H1 (cell line): ENCODE data around the gene TMEM131L. TPM values are rescaled to one million over a fixed set of nuclear protein-coding genes. Genes with fewer than 3 reads are reported as not detected.

ENCODE experiments used
- CTCF ChIA-PET: fragments of 300-600 bp; sonication (Branson Sonifier 250); formaldehyde crosslinking; loops from one replicate; lab custom pipeline; 2021; ENCODE audit not compliant: partially characterized antibody; lab: Charles Lee
- POLR2A ChIA-PET: fragments of 300-600 bp; sonication (Branson Sonifier 250); formaldehyde crosslinking; loops from one replicate; lab custom pipeline; 2021; ENCODE audit warnings: inconsistent platforms; ENCODE audit not compliant: partially characterized antibody; lab: Charles Lee
- DNase-seq, 2 experiments: peaks; one replicate each; pipeline versions ENCODE4 v3.0.0 to v3.0.0-alpha.2; 2010 to 2022; ENCODE audit warnings: low spot score in 2 of 2, low read depth in 1 of 2, mixed read lengths in 1 of 2
- FAIRE-seq: peaks from 2 replicates; lab custom pipeline; 2011; peaks lifted over from hg19 to GRCh38; lab: Jason Lieb, UNC
- H2AFZ ChIP-seq: 2 replicates; pipeline ENCODE4 v1.8.1; 2012; ENCODE audit warnings: low read length, inconsistent platforms
- H2AK5ac ChIP-seq: 2 replicates; pipeline ENCODE4 v1.6.1; 2013; ENCODE audit warnings: low read depth, low read length
- H2BK120ac ChIP-seq: replicated peaks from 2 replicates; pipeline ENCODE3; 2013; ENCODE audit warnings: low read depth, low read length, inconsistent platforms
- H2BK12ac ChIP-seq: 2 replicates; pipeline ENCODE4 v1.6.1; 2013; ENCODE audit warnings: low read depth, low read length
- H2BK15ac ChIP-seq: 2 replicates; pipeline ENCODE4 v1.6.1; 2013; ENCODE audit warnings: low read length
- H2BK20ac ChIP-seq: 2 replicates; pipeline ENCODE4 v1.6.1; 2013; ENCODE audit warnings: low read length
- H2BK5ac ChIP-seq: 2 replicates; pipeline ENCODE4 v1.6.1; 2013; ENCODE audit warnings: low read depth, low read length
- H3K14ac ChIP-seq: 2 replicates; pipeline ENCODE4 v1.6.1; 2013; ENCODE audit warnings: inconsistent platforms; ENCODE audit not compliant: insufficient read length
- H3K18ac ChIP-seq: 2 replicates; pipeline ENCODE4 v1.6.1; 2013; ENCODE audit warnings: low read length; ENCODE audit errors: extremely low read depth
- H3K23ac ChIP-seq: 2 replicates; pipeline ENCODE4 v1.6.1; 2013; ENCODE audit warnings: inconsistent platforms; ENCODE audit not compliant: insufficient read length
- H3K23me2 ChIP-seq: 2 replicates; pipeline ENCODE4 v1.6.1; 2013; ENCODE audit warnings: low read depth, low read length
- H3K27ac ChIP-seq: 2 replicates; pipeline ENCODE4 v1.6.1; 2011; ENCODE audit warnings: low read depth, low read length, inconsistent platforms
- H3K27me3 ChIP-seq, 4 experiments: replicated peaks in 1 of 4; 1 replicate in 1 of 4; 2 replicates in 3 of 4; pipeline versions ENCODE4 v1.6.1 to v1.8.1; 2011 to 2013; ENCODE audit warnings: low read length in 3 of 4, mild to moderate bottlenecking in 3 of 4, inconsistent platforms in 2 of 4, mixed read lengths in 2 of 4, moderate library complexity in 1 of 4; ENCODE audit not compliant: control insufficient read depth in 3 of 4, insufficient read depth in 3 of 4; ENCODE audit errors: extremely low read depth in 1 of 4
- H3K36me3 ChIP-seq, 4 experiments: 2 replicates each; pipeline versions ENCODE4 v1.6.1 to v1.8.1; 2011 to 2013; ENCODE audit warnings: mild to moderate bottlenecking in 4 of 4, low read length in 3 of 4, moderate library complexity in 2 of 4, control low read depth in 1 of 4, inconsistent platforms in 1 of 4; ENCODE audit not compliant: insufficient read depth in 4 of 4, control insufficient read depth in 2 of 4
- H3K4ac ChIP-seq: replicated peaks from 2 replicates; pipeline ENCODE3; 2013; ENCODE audit warnings: low read length, low read depth, mixed read lengths, inconsistent platforms; ENCODE audit not compliant: insufficient read length
- H3K4me1 ChIP-seq, 4 experiments: replicated peaks in 1 of 4; 1 replicate in 1 of 4; 2 replicates in 3 of 4; pipeline versions ENCODE4 v1.6.1 to v1.8.1; 2011 to 2013; ENCODE audit warnings: low read length in 3 of 4, inconsistent platforms in 2 of 4, mixed read lengths in 1 of 4; ENCODE audit not compliant: insufficient read depth in 4 of 4, control insufficient read depth in 3 of 4
- H3K4me2 ChIP-seq, 2 experiments: 2 replicates each; pipeline versions ENCODE4 v1.6.1 to v1.8.1; 2011 to 2013; ENCODE audit warnings: low read depth in 2 of 2, low read length in 2 of 2, control low read depth in 1 of 2, inconsistent platforms in 1 of 2, mild to moderate bottlenecking in 1 of 2; ENCODE audit not compliant: insufficient read depth in 1 of 2
- H3K4me3 ChIP-seq, 4 experiments: fragments of 200-600, 300-600 bp in 1 of 4; sonication (generic), shearing (Covaris generic), sonication (Bioruptor Twin) in 1 of 4; 2 replicates each; pipeline versions ENCODE4 v1.5.1 to v1.8.1; 2011 to 2016; ENCODE audit warnings: low read length in 4 of 4, low read depth in 3 of 4, control low read depth in 2 of 4, inconsistent platforms in 2 of 4, mild to moderate bottlenecking in 2 of 4, mixed read lengths in 1 of 4, moderate library complexity in 1 of 4; ENCODE audit not compliant: insufficient read depth in 2 of 4; ENCODE audit errors: extremely low read depth in 1 of 4
- H3K56ac ChIP-seq: replicated peaks from 2 replicates; pipeline ENCODE3; 2013; ENCODE audit warnings: low read depth, mild to moderate bottlenecking, mixed read lengths, low read length, inconsistent platforms; ENCODE audit not compliant: insufficient read length
- H3K79me1 ChIP-seq: 2 replicates; pipeline ENCODE4 v1.6.1; 2013; ENCODE audit warnings: low read depth, low read length, control low read depth
- H3K79me2 ChIP-seq, 2 experiments: 2 replicates each; pipeline versions ENCODE4 v1.6.1 to v1.8.1; 2012 to 2013; ENCODE audit warnings: low read length in 2 of 2, mild to moderate bottlenecking in 2 of 2, inconsistent platforms in 1 of 2; ENCODE audit not compliant: insufficient read depth in 2 of 2, control insufficient read depth in 1 of 2
- H3K9ac ChIP-seq, 4 experiments: replicated peaks in 1 of 4; 1 replicate in 1 of 4; 2 replicates in 3 of 4; pipeline versions ENCODE4 v1.6.1 to v1.8.1; 2011 to 2013; ENCODE audit warnings: low read depth in 3 of 4, low read length in 3 of 4, control low read depth in 2 of 4, mild to moderate bottlenecking in 2 of 4, moderate library complexity in 2 of 4, inconsistent platforms in 1 of 4; ENCODE audit errors: extremely low read depth in 1 of 4
- H3K9me3 ChIP-seq, 2 experiments: 2 replicates each; pipeline versions ENCODE4 v1.6.1 to v1.8.1; 2012 to 2013; ENCODE audit warnings: mild to moderate bottlenecking in 2 of 2, moderate library complexity in 2 of 2, control low read depth in 1 of 2, inconsistent platforms in 1 of 2, low read depth in 1 of 2, low read length in 1 of 2, mixed read lengths in 1 of 2; ENCODE audit not compliant: insufficient read depth in 2 of 2
- H4K20me1 ChIP-seq, 2 experiments: replicated peaks in 1 of 2; 2 replicates each; pipeline versions ENCODE3 to v1.8.1; 2011 to 2013; ENCODE audit warnings: inconsistent platforms in 2 of 2, low read length in 2 of 2, mild to moderate bottlenecking in 1 of 2; ENCODE audit not compliant: insufficient read depth in 2 of 2, control insufficient read depth in 1 of 2
- H4K5ac ChIP-seq: 2 replicates; pipeline ENCODE4 v1.6.1; 2013; ENCODE audit warnings: low read length, low read depth, mixed read lengths, inconsistent platforms; ENCODE audit not compliant: insufficient read length
- H4K8ac ChIP-seq: 2 replicates; pipeline ENCODE4 v1.8.0; 2013; ENCODE audit warnings: mild to moderate bottlenecking, moderate library complexity, low read length, inconsistent platforms; ENCODE audit not compliant: insufficient read depth; ENCODE audit errors: extremely low read depth
- H4K91ac ChIP-seq: replicated peaks from 2 replicates; pipeline ENCODE3; 2013; ENCODE audit warnings: low read length, mixed read lengths, inconsistent platforms; ENCODE audit not compliant: insufficient read length
- ASH2L ChIP-seq: fragments of 200-600, 300-600 bp; sonication (generic); IDR thresholded peaks from one replicate; pipeline ENCODE4 v1.7.1; 2017; ENCODE audit warnings: low read length
- BRCA1 ChIP-seq: IDR thresholded peaks from 2 replicates; pipeline ENCODE4 v1.6.1; 2012; ENCODE audit warnings: low read depth, low read length, improper control_type of control experiment
- KDM5A ChIP-seq: fragments of 200-600 bp; IDR thresholded peaks from 2 replicates; pipeline ENCODE4 v1.7.1; 2012; ENCODE audit warnings: mild to moderate bottlenecking, low read length, inconsistent platforms, mixed read lengths
- POLR2A ChIP-seq, 2 experiments: IDR thresholded peaks; 1 replicate in 1 of 2; 2 replicates in 1 of 2; pipeline ENCODE4 v1.6.1; 2011; ENCODE audit warnings: low read depth in 2 of 2, low read length in 2 of 2, mild to moderate bottlenecking in 2 of 2; ENCODE audit errors: control extremely low read depth in 1 of 2
- RFX5 ChIP-seq: IDR thresholded peaks from 2 replicates; pipeline ENCODE4 v1.6.1; 2011; ENCODE audit warnings: low read depth, low read length, improper control_type of control experiment, borderline replicate concordance
- RXRA ChIP-seq: IDR thresholded peaks from 2 replicates; pipeline ENCODE4 v1.6.1; 2011; ENCODE audit warnings: low read depth, mild to moderate bottlenecking, low read length, moderate library complexity; ENCODE audit not compliant: insufficient read depth
- SAP30 ChIP-seq: fragments of 300-600 bp; sonication (generic); IDR thresholded peaks from 2 replicates; pipeline ENCODE4 v1.7.1; 2012; ENCODE audit warnings: low read length, moderate library complexity, mild to moderate bottlenecking, inconsistent platforms; ENCODE audit not compliant: insufficient read depth, insufficient replicate concordance
- SP4 ChIP-seq: IDR thresholded peaks from 2 replicates; pipeline ENCODE4 v1.6.1; 2012; ENCODE audit warnings: low read length, inconsistent platforms
- TAF1 ChIP-seq: IDR thresholded peaks from 2 replicates; pipeline ENCODE4 v1.6.1; 2011; ENCODE audit warnings: mild to moderate bottlenecking, low read depth, low read length
- TAF7 ChIP-seq: optimal IDR thresholded peaks from 2 replicates; pipeline ENCODE3; 2011; ENCODE audit warnings: low read depth, mild to moderate bottlenecking, inconsistent platforms, low read length, moderate library complexity, borderline replicate concordance
- USF2 ChIP-seq: IDR thresholded peaks from 2 replicates; pipeline ENCODE4 v1.6.1; 2011; ENCODE audit warnings: low read length, improper control_type of control experiment
- WGBS, 2 experiments: shearing (Covaris generic) in 1 of 2; methylation state at CpG; one replicate each; pipeline versions ENCODE4 v1.1.6 to v1.1.7; 2013 to 2015; ENCODE audit warnings: low lambda C conversion rate in 2 of 2, mixed read lengths in 2 of 2, inconsistent platforms in 1 of 2, low coverage in 1 of 2, missing lambda C conversion rate in 1 of 2; ENCODE audit not compliant: insufficient replicate concordance in 2 of 2, insufficient coverage in 1 of 2, insufficient read length in 1 of 2; ENCODE audit errors: extremely low coverage in 1 of 2, missing lambda C conversion rate in 1 of 2; 5-methylcytosine and 5-hydroxymethylcytosine counted together
- polyA plus RNA-seq, 7 experiments: library from polyadenylated mRNA; depleted of rRNA in 3 of 7; stranded (reverse) in 5 of 7; unstranded in 2 of 7; fragments of >200 nt in 5 of 7; fragments of 200-250 nt in 2 of 7; gene quantifications; 1 replicate in 5 of 7; 2 replicates in 1 of 7; 4 replicates in 1 of 7; pipeline versions ENCODE4 v1.2.1 to v1.2.3, GENCODE V29; 2011 to 2013; ENCODE audit warnings: missing spikeins in 2 of 7, mixed read lengths in 2 of 7
- total RNA-seq: library from RNA; stranded (reverse); fragmentation: NEBNext Ultra II Directional; extraction: Animal tissue kit (Norgen Biotek cat#: 25700); gene quantifications from 2 replicates; pipeline ENCODE4 v1.2.1, GENCODE V29; 2021

The TMEM131L gene
- total and polyA plus RNA-seq, 2 of the 8 experiments (the other 6 are each of a cell fraction or from before 2014, with no cell fraction given): 14.3 to 26.1 TPM

- Histone ChIP-seq H2BK20ac (no peak overlapping the region), H3K9me3 (no peaks in the 10 kb centered on the region), H4K5ac (no peak overlapping the region), H3K79me1 (peaks cover 9% of the 10 kb centered on the region), H3K4me2 (no peak overlapping the region), H4K91ac (no peak overlapping the region), H3K4me3 (no peak overlapping the region), H3K18ac (no peak overlapping the region), H2AK5ac (no peak overlapping the region), H2AFZ (no peak overlapping the region), H3K4me1 (peaks cover 10 to 34% (median 21%) of the 10 kb centered on the region in 4 experiments), H3K27me3 (no peaks in the 10 kb centered on the region), H3K79me2 (peaks cover 0 to 55% of the 10 kb centered on the region in 2 experiments; a peak in 2 of 4 replicates), H2BK5ac (no peak overlapping the region), H3K14ac (no peak overlapping the region), H3K4ac (no peak overlapping the region), H2BK12ac (no peak overlapping the region), H4K20me1 (peaks cover 0 to 11% of the 10 kb centered on the region in 2 experiments), H3K27ac (no peak overlapping the region), H3K36me3 (no peaks in the 10 kb centered on the region), H3K23ac (no peak overlapping the region), H2BK120ac (no peak overlapping the region), H3K56ac (no peak overlapping the region), H3K9ac (no peak overlapping the region), H4K8ac (no peak overlapping the region), H2BK15ac (no peak overlapping the region), H3K23me2 (peaks cover 2% of the 10 kb centered on the region; the same call in 1 of the 2 replicates)
- ChIA-PET CTCF (interaction anchor here (1.2 kb wide), 1 partner anchor 10 kb away, joined by 5 read pairs; no protein-coding TSS in a partner anchor), POLR2A (no interaction called here)
- DNase-seq (no peak), FAIRE-seq (no peak)
- TF ChIP-seq POLR2A (IDR thresholded peaks at IDR 0.05; ENCODE audit: control extremely low read depth in 1 of 2, low read depth in 2 of 2, low read length in 2 of 2): no peak
- no peak for TF ChIP-seq KDM5A
- TF ChIP-seq RXRA: no peak
- no peak for TF ChIP-seq SP4
- no peak for TF ChIP-seq USF2
- TF ChIP-seq BRCA1: no peak
- TF ChIP-seq SAP30: no peak
- no peak for TF ChIP-seq TAF7
- TF ChIP-seq RFX5: no peak
- TF ChIP-seq ASH2L: no peak
- TF ChIP-seq TAF1: no peak
- WGBS, 2 experiments: 98% methylated on average over 2 of the region's 2 CpGs; no CpG with 5 or more reads in 1 of the 2 experiments
These were observed 19.2 kb downstream of the TMEM131L start for GRCh38 chr4:153485359-153485758.
